Calu3 (cell line): ENCODE measurements around the gene AKAP12. TPM values are rescaled to one million over a fixed set of nuclear protein-coding genes. Genes with fewer than 3 reads are reported as not detected.

Experiments
- BruUV-seq: library from RNA; stranded (reverse); fragments of 400-500 nt; replicated peaks from 2 replicates; lab custom pipeline; 2021; lab: Mats Ljungman, UMichigan
- CTCF ChIA-PET: fragments of 300-600 bp; sonication (Branson Sonifier 250); formaldehyde crosslinking; loops from one replicate; lab custom pipeline; 2022; ENCODE audit warnings: antibody characterized with exemption; lab: Charles Lee
- DNase-seq: peaks from one replicate; pipeline ENCODE4 v3.0.0; 2022
- H3K27ac Mint-ChIP-seq: one replicate; pipeline ENCODE4 v1.8.0; 2022; ENCODE audit warnings: mixed read lengths; ENCODE audit not compliant: unreplicated experiment
- H3K27me3 Mint-ChIP-seq: one replicate; pipeline ENCODE4 v1.8.0; 2022; ENCODE audit warnings: mixed read lengths; ENCODE audit not compliant: unreplicated experiment
- H3K36me3 Mint-ChIP-seq: one replicate; pipeline ENCODE4 v1.8.0; 2022; ENCODE audit warnings: mild to moderate bottlenecking, moderate library complexity, mixed read lengths; ENCODE audit not compliant: insufficient read depth, unreplicated experiment
- H3K4me1 Mint-ChIP-seq: one replicate; pipeline ENCODE4 v1.8.0; 2022; ENCODE audit warnings: mild to moderate bottlenecking, low read depth, mixed read lengths; ENCODE audit not compliant: unreplicated experiment
- H3K4me3 Mint-ChIP-seq: one replicate; pipeline ENCODE4 v1.8.0; 2022; ENCODE audit warnings: mild to moderate bottlenecking, low read depth, moderate library complexity, mixed read lengths; ENCODE audit not compliant: unreplicated experiment
- H3K9me3 Mint-ChIP-seq: one replicate; pipeline ENCODE4 v1.8.0; 2022; ENCODE audit warnings: low read depth, mixed read lengths; ENCODE audit not compliant: unreplicated experiment
- CTCF ChIP-seq: fragments of 200-600 bp; IDR thresholded peaks from one replicate; pipeline ENCODE4 v1.8.0; 2022; ENCODE audit warnings: antibody characterized with exemption; ENCODE audit not compliant: unreplicated experiment
- intact Hi-C: fragments of 100-400 bp; cut with micrococcal nuclease; formaldehyde crosslinking; loops from one replicate; pipeline ENCODE4 v1.10.0; 2022; ENCODE audit not compliant: unreplicated experiment
- total RNA-seq: library from RNA; stranded (reverse); gene quantifications from 2 replicates; pipeline ENCODE4 v1.2.3, GENCODE V29; 2022

Gene AKAP12
- total RNA-seq, 1 experiment from 2014 or later, result 31.8 TPM

- no peak for TF ChIP-seq CTCF
- Mint-ChIP-seq H3K27me3 (no peaks in the 10 kb centered on the region), H3K4me1 (peaks cover 7% of the 10 kb centered on the region), H3K36me3 (no peaks in the 10 kb centered on the region), H3K4me3 (no peak overlapping the region), H3K27ac (no peak overlapping the region), H3K9me3 (no peaks in the 10 kb centered on the region)
- intact Hi-C loops, result no loop called here
- no peak for DNase-seq
- BruUV-seq, result no TSS peak
- CTCF ChIA-PET, result no interaction called here
Observed at GRCh38 chr6:151285122-151285521, 45.4 kb downstream of the AKAP12 start.

GRCh38 chr6:151286214-151286613 lies 46.4 kb downstream of the AKAP12 start:
- no peak for DNase-seq
- no peak overlapping the region for H3K4me3 Mint-ChIP-seq
- CTCF ChIA-PET, result no interaction called here
- no TSS peak for BruUV-seq
- H3K27ac Mint-ChIP-seq, result no peak overlapping the region
- intact Hi-C loops, result no loop called here
- H3K27me3 Mint-ChIP-seq, result no peaks in the 10 kb centered on the region
- TF ChIP-seq CTCF, result no peak
- no peaks in the 10 kb centered on the region for H3K36me3 Mint-ChIP-seq
- no peaks in the 10 kb centered on the region for H3K9me3 Mint-ChIP-seq
- peaks cover 7% of the 10 kb centered on the region for H3K4me1 Mint-ChIP-seq

- no peaks in the 10 kb centered on the region for H3K36me3 Mint-ChIP-seq
- BruUV-seq, result no TSS peak
- TF ChIP-seq CTCF, result no peak
- CTCF ChIA-PET, result no interaction called here
- H3K27ac Mint-ChIP-seq, result no peak overlapping the region
- H3K27me3 Mint-ChIP-seq, result no peaks in the 10 kb centered on the region
- no peak overlapping the region for H3K4me3 Mint-ChIP-seq
- intact Hi-C loops, result no loop called here
- DNase-seq, result no peak
- no peaks in the 10 kb centered on the region for H3K4me1 Mint-ChIP-seq
- H3K9me3 Mint-ChIP-seq, result no peaks in the 10 kb centered on the region
Observed at GRCh38 chr6:151288712-151289398, 49.1 kb downstream of the AKAP12 start.

GRCh38 chr6:151289399-151290007 lies 49.7 kb downstream of the AKAP12 start:
- H3K27ac Mint-ChIP-seq, result no peak overlapping the region
- H3K36me3 Mint-ChIP-seq, result no peaks in the 10 kb centered on the region
- H3K4me3 Mint-ChIP-seq, result no peak overlapping the region
- TF ChIP-seq CTCF, result no peak
- CTCF ChIA-PET, result no interaction called here
- intact Hi-C loops, result no loop called here
- DNase-seq, result no peak
- no peaks in the 10 kb centered on the region for H3K4me1 Mint-ChIP-seq
- no peaks in the 10 kb centered on the region for H3K9me3 Mint-ChIP-seq
- no peaks in the 10 kb centered on the region for H3K27me3 Mint-ChIP-seq
- no TSS peak for BruUV-seq
